Suprapubic skin (tissue), 4 donors: Measurements from ENCODE around the gene CDK4.

Experiments used
- CTCF ChIP-seq, 2 donors: fragments of 200-600 bp in 1 of 2; fragments of 450-650 bp in 1 of 2; sonication (generic) in 1 of 2; IDR thresholded peaks; one replicate each; pipeline ENCODE4 v1.5.1; 2016 to 2019; ENCODE audit warnings: antibody characterized with exemption in 2 of 2, mild to moderate bottlenecking in 1 of 2, moderate library complexity in 1 of 2
- EP300 ChIP-seq: sonication (generic); formaldehyde crosslinking; IDR thresholded peaks from one replicate; pipeline ENCODE4 v1.6.1; 2017; ENCODE audit warnings: antibody characterized with exemption
- POLR2A ChIP-seq, 2 donors: fragments of 450-650 bp; IDR thresholded peaks; one replicate each; pipeline ENCODE4 v1.6.1; 2017; ENCODE audit warnings: antibody characterized with exemption in 2 of 2, mild to moderate bottlenecking in 2 of 2, moderate library complexity in 2 of 2
- POLR2AphosphoS5 ChIP-seq, 3 donors: sonication (generic); formaldehyde crosslinking; IDR thresholded peaks; one replicate each; pipeline ENCODE4 v1.6.1; 2017; ENCODE audit warnings: antibody characterized with exemption in 3 of 3

- TF ChIP-seq POLR2A (IDR thresholded peaks at IDR 0.05) (no peak), CTCF (IDR thresholded peaks at IDR 0.05) (no peak), POLR2AphosphoS5 (IDR thresholded peaks at IDR 0.05) (no peak), EP300 (no peak)
These were observed 27.8 kb downstream of the CDK4 start for GRCh38 chr12:57724003-57724935.
